ENCODE measurements around the gene ACSBG1.

ACSBG1 gene

DNA sequence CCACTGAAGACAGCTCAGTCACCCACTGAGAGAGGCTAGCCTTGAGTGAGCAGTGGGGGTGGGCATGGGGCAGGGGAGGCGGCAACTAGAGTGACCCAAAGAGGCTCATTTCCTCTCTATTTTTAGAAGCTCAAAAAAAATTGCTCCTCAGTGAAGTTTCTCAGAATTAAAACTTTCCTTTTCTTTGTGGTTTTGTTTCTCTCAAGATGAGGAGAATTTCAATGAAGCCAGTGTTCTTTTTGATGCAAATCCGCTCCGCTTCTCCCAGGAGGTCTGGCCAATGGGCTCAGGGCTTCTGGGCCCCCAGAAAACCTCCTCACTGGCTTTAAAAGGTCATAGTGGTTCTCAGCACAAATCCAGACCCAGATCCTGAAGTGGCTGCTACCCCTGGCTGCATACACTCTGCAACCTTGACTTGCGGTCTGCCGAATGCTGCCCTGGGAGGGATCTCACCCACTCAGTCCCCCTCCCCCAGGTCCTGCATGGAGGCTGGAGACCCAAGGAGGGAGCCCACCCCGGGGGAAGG lies at the start of gene ACSBG1:
Gene ACSBG1, minus strand, starts transcription at position 51 of the 526 bp plus-strand sequence. CDS start 64 bp downstream, outside the sequence.
- no peak for DNase-seq

GRCh38 chr15:78282324-78282723 lies 48.0 kb upstream of the ACSBG1 start:
- no peak for DNase-seq

DNA sequence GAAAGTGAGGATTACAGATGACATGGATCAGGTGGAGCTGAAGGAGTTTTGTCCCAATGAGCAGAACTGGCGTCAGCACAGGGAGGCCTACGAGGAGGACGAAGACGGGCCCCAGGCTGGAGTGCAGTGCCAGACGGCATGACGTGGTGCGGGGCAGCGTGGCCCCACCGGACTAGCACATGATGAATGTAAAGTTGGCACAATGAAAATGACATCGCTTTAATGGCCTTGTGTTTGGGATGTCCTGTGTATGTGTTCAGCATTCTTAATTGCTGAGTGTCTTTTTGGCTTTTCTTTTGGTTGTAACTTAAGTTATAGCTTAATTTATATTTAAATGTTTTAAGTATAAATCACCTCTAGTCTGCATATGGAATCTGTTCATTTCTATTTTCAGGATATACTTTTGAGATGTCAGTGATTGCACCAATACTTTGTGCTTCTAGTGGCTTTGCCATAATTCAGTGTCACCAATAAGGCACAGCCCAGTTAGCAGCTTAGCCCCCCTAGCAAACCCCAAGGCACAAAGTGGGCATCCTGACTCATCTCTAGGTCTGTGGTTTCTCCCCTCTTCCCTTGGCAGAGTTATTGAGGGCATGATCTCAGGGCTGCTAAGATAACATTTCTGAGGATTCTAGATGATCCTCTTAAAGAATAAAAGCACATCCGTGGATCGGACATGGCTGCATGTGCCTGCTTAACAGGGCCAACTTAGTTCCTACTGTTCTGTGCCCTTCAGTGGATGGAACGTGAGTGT lies 46.1 kb upstream of the ACSBG1 start:
- DNase-seq: no peak

- no peak for DNase-seq
These were observed 41.9 kb upstream of the ACSBG1 start for GRCh38 chr15:78276064-78276943.

- no peak for DNase-seq
These were observed 40.6 kb upstream of the ACSBG1 start for GRCh38 chr15:78274994-78275393.

DNA sequence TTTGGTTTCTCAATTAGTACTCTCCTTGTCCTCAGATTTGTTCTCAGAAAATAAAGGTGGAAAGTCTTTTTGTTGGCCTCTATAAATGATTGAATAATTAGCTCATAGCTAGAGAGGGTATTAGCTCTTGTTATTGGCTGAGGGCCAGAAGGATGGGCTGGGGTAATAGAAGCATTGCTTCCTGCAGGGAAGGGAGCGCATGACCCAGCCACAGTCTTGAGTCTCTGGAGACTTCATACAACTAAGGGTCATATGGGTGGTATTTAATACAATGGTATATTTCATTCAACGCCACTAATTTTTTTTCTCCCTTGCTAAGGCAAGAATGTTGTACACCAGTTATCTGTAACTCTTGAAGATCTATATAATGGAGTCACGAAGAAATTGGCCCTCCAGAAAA lies 38.4 kb upstream of the ACSBG1 start:
- no peak for DNase-seq

DNA sequence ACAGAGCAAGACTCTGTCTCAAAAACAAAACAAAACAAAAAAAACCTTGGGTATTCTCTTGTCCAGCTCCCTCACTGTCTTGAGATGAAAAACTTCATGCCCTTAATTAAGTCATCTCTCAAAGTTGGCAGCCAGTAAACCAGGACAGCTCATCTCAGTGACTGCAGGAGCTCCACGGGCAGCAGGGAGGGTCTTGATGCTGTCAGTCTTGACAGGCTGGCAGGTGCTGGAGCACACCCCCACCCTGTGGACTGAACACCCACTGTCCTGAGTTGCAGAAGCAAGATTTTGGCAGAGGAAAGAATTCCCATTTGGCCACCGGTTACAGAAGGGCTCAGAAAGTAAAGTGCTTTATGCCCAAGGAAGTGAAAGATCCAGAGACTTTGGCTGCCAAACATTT lies 38.0 kb upstream of the ACSBG1 start:
- no peak for DNase-seq

GRCh38 chr15:78266806-78267205 lies 32.4 kb upstream of the ACSBG1 start:
- no peak for DNase-seq

DNA sequence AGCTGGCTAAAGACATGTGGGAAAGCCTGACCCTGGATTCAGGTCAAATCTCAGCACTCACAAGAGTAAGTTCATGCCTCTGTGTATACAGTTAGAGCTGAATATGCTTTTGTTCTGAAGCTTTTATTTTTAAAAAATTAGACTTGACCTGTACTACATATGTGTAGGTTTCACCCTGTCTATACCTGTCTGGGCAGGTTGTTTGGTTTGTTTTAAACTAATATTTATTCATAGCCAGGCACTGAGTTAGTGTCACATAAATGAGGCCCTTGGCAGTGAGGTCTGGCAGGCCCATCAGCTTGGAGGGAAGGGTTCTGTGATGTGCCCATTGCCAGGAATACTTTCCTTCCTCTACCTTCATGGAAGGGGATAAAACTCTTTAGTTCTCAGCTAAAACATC lies 31.9 kb upstream of the ACSBG1 start:
- no peak for DNase-seq

DNA sequence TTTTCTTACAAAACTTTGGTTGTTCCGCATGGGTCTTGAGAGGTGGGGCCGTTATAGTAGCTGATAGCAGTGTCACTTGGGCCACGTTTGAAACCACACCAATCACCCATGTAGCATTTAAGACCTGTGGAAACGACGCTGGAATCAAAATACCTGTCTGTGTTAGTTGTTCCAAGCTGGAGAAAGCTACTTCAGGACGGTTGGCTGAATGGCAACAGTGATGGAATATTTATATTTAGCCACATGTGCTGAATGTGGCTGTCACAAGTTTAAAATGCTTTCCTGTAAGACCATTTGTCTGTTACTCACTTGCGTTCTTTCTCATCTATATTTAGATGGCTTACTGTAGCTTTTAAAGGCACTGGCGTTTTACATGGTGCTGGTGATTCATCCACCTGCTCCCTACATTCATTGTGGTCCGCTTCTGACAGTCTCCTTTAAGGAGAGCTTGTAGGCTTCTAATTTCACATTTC lies 31.4 kb upstream of the ACSBG1 start:
- no peak for DNase-seq

DNA sequence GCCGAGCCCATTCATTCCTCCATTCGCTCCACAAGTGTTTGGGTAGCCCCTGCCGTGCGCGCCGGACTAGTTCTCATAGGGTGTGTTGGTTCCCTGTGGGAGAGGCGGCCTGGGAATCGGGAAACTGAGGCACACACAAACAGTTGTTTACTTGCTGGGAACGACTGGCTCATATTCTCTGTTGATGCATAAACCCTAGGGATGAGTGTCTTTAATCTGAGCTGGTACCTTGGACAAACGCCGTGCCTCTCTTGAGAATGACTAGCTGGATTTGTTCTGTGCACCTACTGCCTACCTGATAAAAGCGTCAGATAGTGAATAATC lies 30.7 kb upstream of the ACSBG1 start:
- no peak for DNase-seq

- DNase-seq: peak; percentile 63
These were observed 30.2 kb upstream of the ACSBG1 start, which contains the start of gene DNAJA4 for GRCh38 chr15:78264304-78265136. DNAJA4 (plus strand) TSS chr15:78264562; CDS start chr15:78264764, 202 bp downstream.

DNA sequence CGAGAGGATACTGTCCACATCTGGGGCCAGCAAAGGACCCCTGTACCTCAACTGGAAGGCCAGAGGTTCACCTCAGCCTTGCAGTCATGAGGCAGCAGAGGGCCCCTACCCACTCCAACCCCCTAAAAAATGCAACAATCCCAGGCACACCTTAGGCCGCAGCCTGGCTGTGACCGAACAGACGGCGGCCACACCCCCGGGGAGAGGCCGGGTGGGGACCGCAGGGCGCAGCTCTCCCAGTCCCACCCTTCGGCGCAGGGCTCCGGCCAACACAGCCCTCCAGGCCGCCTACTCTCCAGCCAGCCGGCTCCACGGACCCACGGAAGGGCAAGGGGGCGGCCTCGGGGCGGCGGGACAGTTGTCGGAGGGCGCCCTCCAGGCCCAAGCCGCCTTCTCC lies 29.5 kb upstream of the ACSBG1 start:
- DNase-seq: no peak

- no peak for DNase-seq
These were observed 29.0 kb upstream of the ACSBG1 start for GRCh38 chr15:78263351-78263781.

- DNase-seq: no peak
These were observed 26.7 kb upstream of the ACSBG1 start for GRCh38 chr15:78261062-78261461.

DNA sequence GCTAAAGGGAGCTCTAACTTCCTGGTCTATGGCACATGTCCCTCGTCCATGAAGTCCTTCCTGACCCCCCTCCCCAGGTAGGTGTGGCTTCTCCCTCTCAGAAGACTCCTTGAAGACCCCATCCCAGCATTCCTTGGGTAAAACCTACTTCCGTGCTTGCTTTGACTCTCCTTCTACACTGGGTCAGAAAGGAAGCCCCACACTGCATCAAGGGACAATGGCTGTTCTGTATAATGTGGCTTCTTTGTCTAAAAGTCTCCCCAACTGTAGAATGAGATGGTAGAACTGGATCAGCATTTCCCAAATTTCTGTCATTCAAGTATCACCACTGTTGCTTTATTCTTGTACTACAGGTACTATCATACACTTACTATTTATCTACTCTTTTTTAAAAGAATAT lies 26.1 kb upstream of the ACSBG1 start:
- DNase-seq: no peak

DNA sequence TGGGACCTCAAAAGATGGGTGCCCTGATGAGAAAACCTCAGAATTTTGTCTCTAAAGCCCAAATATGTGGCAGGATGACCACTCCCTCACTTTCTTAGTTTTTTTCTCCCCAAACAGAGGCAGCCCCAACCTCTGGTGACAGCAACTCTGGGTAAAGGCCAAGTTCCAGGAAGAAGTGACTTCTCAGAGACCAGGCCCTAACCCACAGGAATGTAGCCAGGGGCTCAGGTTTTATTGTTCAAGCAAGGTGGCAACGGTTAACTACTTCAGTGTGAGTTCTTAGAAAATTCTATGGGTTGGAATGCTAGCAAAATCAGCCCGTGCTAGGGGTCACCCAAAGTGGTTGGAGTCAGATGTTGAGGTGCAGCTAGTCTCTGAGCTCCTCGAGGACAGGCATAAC lies 24.9 kb upstream of the ACSBG1 start:
- DNase-seq: no peak

DNA sequence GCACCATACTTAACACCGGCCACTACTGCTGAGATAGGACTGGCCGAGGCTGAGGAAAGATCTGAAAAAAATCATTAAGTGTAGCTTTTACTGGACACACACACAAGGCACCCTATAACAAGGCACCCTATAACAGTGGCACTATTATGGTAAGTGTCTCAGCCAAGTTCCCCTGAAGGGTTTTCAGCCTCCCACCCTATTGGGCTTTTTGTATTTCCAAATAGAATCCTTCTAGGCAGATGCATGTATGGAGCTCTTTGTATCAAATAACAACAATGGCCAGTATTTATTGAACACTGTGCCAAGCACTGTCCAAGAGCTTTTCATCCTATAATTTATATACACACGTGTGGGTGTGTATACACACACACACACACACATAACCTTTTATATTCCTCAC lies 23.3 kb upstream of the ACSBG1 start:
- no peak for DNase-seq

DNA sequence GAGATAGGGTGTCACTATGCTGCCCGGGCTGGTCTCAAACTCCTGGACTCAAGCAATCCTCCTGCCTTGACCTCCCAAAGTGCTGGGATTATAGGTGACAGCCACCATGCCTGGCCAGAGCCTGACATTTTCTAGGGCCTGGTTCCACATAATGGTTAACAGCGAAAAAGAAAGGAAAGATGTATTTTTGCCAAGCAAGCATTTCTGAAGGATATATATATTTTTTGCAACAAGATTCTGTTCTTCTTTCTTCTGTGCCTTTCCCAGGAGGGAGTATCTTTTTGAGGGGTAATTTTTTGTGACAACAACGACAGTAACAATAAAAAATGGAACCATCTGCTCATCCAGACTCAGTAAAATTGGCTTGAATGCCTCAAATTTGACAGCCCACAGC lies 21.7 kb upstream of the ACSBG1 start:
- DNase-seq: no peak

GRCh38 chr15:78255421-78256043 lies 21.2 kb upstream of the ACSBG1 start:
- DNase-seq: no peak

DNA sequence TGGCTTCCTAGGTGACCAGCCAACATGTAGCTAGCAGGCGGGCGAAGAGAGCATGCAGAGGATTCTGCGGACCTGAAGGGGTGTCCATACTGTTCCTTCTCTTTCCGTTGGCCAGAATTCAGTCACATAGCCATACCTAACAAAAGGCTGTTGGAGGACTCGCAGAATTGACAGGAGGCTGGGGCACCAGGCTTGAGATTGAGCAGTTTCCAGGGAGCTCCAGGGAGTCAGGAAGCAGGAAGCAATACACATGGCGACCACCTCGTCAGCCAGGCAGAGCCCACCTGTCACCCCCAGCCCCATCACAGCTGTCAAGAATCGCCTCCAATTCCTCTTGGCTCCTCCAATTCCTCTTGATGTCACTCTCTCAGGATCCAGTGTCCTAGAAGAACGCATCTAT lies 16.8 kb upstream of the ACSBG1 start:
- DNase-seq: no peak

GRCh38 chr15:78249131-78249530 lies 14.8 kb upstream of the ACSBG1 start:
- DNase-seq: no peak
